Measurements from ENCODE around the gene CTSD.

DNA sequence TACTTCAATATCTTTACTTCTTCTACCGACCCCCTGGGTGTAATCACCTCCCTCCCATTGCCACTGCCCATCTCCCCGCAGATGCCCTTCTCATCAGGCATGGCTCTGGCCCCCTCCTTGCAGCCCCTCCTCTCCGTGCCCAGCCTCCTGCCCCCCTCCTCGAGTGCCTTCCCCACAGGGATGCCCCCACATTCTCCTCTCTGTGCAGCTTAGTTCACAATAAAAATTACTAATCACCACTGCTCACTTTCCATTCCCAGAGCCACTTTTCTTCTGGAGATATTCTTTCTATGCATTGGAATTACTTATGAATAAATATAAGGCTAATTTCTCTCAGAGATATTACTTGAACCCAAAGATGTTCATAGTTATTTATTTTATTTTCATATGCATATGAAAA, 35.4 kb downstream of the CTSD start:
- TF ChIP-seq ARNT (IDR thresholded peaks at IDR 0.05) (no peak), SUZ12 (IDR thresholded peaks at IDR 0.05) (no peak), NFRKB (IDR thresholded peaks at IDR 0.05) (no peak)

Data from HEK293T (cell line).